GM12892 (cell line): ENCODE data around the gene SMIM13.

Experiments used
- POLR2A ChIP-seq: IDR thresholded peaks from 2 replicates; pipeline ENCODE4 v1.6.1; 2011; ENCODE audit warnings: low read depth, low read length, control low read depth
- TAF1 ChIP-seq: IDR thresholded peaks from 2 replicates; pipeline ENCODE4 v1.6.1; 2011; ENCODE audit warnings: low read depth, mild to moderate bottlenecking, control low read depth, low read length, borderline replicate concordance

GRCh38 chr6:11155589-11155988, 62.0 kb downstream of the SMIM13 start:
- TF ChIP-seq TAF1 (no peak), POLR2A (no peak)
